SK-N-SH (cell line): Measurements from ENCODE around the gene ZSCAN18. TPM values are rescaled to one million over a fixed set of nuclear protein-coding genes. Genes with fewer than 3 reads are reported as not detected.

Experiments used
- CTCF ChIA-PET: fragments of 300-600, 350-600 bp; formaldehyde crosslinking; extraction: SDS; loops from one replicate; lab custom pipeline; 2021; lab: Yijun Ruan, JAX
- POLR2A ChIA-PET: fragments of 350-600 bp; sonication (Branson Sonifier 250); formaldehyde crosslinking; extraction: SDS; loops from one replicate; lab custom pipeline; 2020; ENCODE audit warnings: antibody characterized with exemption, inconsistent platforms; lab: Yijun Ruan, JAX
- DNase-seq: peaks from one replicate; pipeline ENCODE4 v3.0.0; 2012
- H2AFZ ChIP-seq: fragments of 200-600 bp; sonication (generic); 2 replicates; pipeline ENCODE4 v1.8.1; 2016; ENCODE audit warnings: antibody characterized with exemption, mild to moderate bottlenecking, low read depth
- H3F3A ChIP-seq: fragments of 200-600 bp; sonication (generic); replicated peaks from 2 replicates; pipeline ENCODE3; 2016; ENCODE audit warnings: antibody characterized with exemption, mild to moderate bottlenecking; ENCODE audit not compliant: insufficient read depth
- H3K27ac ChIP-seq, 2 experiments: fragments of 200-500 bp in 1 of 2; fragments of 200-600 bp in 1 of 2; sonication (Bioruptor generic) in 1 of 2; sonication (generic), shearing (Covaris generic) in 1 of 2; 2 replicates each; pipeline versions ENCODE4 v1.5.1 to v1.6.1; 2014 to 2016; ENCODE audit warnings: low read depth in 2 of 2, inconsistent platforms in 1 of 2, low read length in 1 of 2, mild to moderate bottlenecking in 1 of 2, mixed read lengths in 1 of 2
- H3K27me3 ChIP-seq: fragments of 200-600 bp; sonication (generic), shearing (Covaris generic); 2 replicates; pipeline ENCODE4 v1.6.1; 2016; ENCODE audit warnings: mixed run types; ENCODE audit not compliant: insufficient read depth
- H3K36me3 ChIP-seq, 2 experiments: fragments of 200-500 bp in 1 of 2; fragments of 200-600 bp in 1 of 2; sonication (Bioruptor generic) in 1 of 2; sonication (generic) in 1 of 2; replicated peaks in 1 of 2; 2 replicates each; pipeline versions ENCODE3 to v1.5.1; 2014 to 2016; ENCODE audit warnings: low read length in 1 of 2, mild to moderate bottlenecking in 1 of 2; ENCODE audit not compliant: insufficient read depth in 2 of 2, control insufficient read depth in 1 of 2
- H3K4me1 ChIP-seq, 2 experiments: fragments of 200-500 bp in 1 of 2; fragments of 200-600 bp in 1 of 2; sonication (Bioruptor generic) in 1 of 2; sonication (generic), shearing (Covaris generic) in 1 of 2; 2 replicates each; pipeline versions ENCODE4 v1.5.1 to v1.6.1; 2014 to 2016; ENCODE audit warnings: low read depth in 1 of 2, low read length in 1 of 2, mixed run types in 1 of 2; ENCODE audit not compliant: insufficient read depth in 2 of 2, control insufficient read depth in 1 of 2
- H3K4me2 ChIP-seq: fragments of 200-600 bp; sonication (generic), shearing (Covaris generic); 2 replicates; pipeline ENCODE4 v1.6.1; 2017; ENCODE audit warnings: mixed run types
- H3K4me3 ChIP-seq, 2 experiments: fragments of 200-500 bp in 1 of 2; fragments of 200-600 bp in 1 of 2; sonication (Bioruptor generic) in 1 of 2; sonication (generic), shearing (Covaris generic) in 1 of 2; 2 replicates each; pipeline versions ENCODE4 v1.5.1 to v1.8.1; 2014 to 2016; ENCODE audit warnings: low read depth in 2 of 2, inconsistent platforms in 1 of 2, low read length in 1 of 2, mild to moderate bottlenecking in 1 of 2, mixed read lengths in 1 of 2, moderate library complexity in 1 of 2
- H3K79me2 ChIP-seq: fragments of 200-600 bp; sonication (generic); 2 replicates; pipeline ENCODE4 v1.8.1; 2017; ENCODE audit warnings: mild to moderate bottlenecking; ENCODE audit not compliant: insufficient read depth
- H3K9ac ChIP-seq: fragments of 200-600 bp; sonication (generic); 2 replicates; pipeline ENCODE4 v1.6.1; 2017; ENCODE audit warnings: mixed run types
- H3K9me2 ChIP-seq: fragments of 200-600 bp; sonication (generic); 2 replicates; pipeline ENCODE4 v1.6.1; 2017; ENCODE audit warnings: mixed run types
- H3K9me3 ChIP-seq: fragments of 200-600 bp; sonication (generic); 2 replicates; pipeline ENCODE4 v1.6.1; 2017; ENCODE audit warnings: mixed run types, mild to moderate bottlenecking, moderate library complexity
- H4K20me1 ChIP-seq: fragments of 200-600 bp; sonication (generic); 2 replicates; pipeline ENCODE4 v1.6.1; 2017; ENCODE audit warnings: mild to moderate bottlenecking, mixed run types; ENCODE audit not compliant: insufficient read depth
- CHD2 ChIP-seq: fragments of 150-350 bp; IDR thresholded peaks from 2 replicates; pipeline ENCODE4 v1.6.1; 2018; ENCODE audit warnings: low read length; ENCODE audit not compliant: partially characterized antibody
- FOSL2 ChIP-seq: IDR thresholded peaks from 2 replicates; pipeline ENCODE4 v1.4.0; 2012; ENCODE audit warnings: low read depth, mild to moderate bottlenecking, moderate library complexity, borderline replicate concordance
- FOXJ3 ChIP-seq: sonication (generic); formaldehyde crosslinking; IDR thresholded peaks from 2 replicates; pipeline ENCODE4 v1.5.1; 2020; ENCODE audit warnings: mild to moderate bottlenecking, missing genetic modification reagents
- FOXM1 ChIP-seq: IDR thresholded peaks from 2 replicates; pipeline ENCODE4 v1.4.0; 2012; ENCODE audit warnings: low read depth, mild to moderate bottlenecking
- GABPA ChIP-seq: IDR thresholded peaks from 2 replicates; pipeline ENCODE4 v1.4.0; 2012; ENCODE audit warnings: low read depth, mild to moderate bottlenecking
- GATA2 ChIP-seq: sonication (generic); formaldehyde crosslinking; IDR thresholded peaks from 2 replicates; pipeline ENCODE4 v1.5.0; 2020; ENCODE audit warnings: mild to moderate bottlenecking, missing genetic modification reagents
- JUND ChIP-seq: IDR thresholded peaks from 2 replicates; pipeline ENCODE4 v1.4.0; 2012
- MEF2A ChIP-seq: IDR thresholded peaks from 2 replicates; pipeline ENCODE4 v1.4.0; 2012; ENCODE audit warnings: low read depth, borderline replicate concordance
- NFIC ChIP-seq: IDR thresholded peaks from 2 replicates; pipeline ENCODE4 v1.4.0; 2012; ENCODE audit warnings: borderline replicate concordance
- NRF1 ChIP-seq: IDR thresholded peaks from 2 replicates; pipeline ENCODE4 v1.6.1; 2012; ENCODE audit warnings: low read depth, mild to moderate bottlenecking, low read length
- PBX3 ChIP-seq: IDR thresholded peaks from 2 replicates; pipeline ENCODE4; 2012
- RAD21 ChIP-seq: IDR thresholded peaks from 2 replicates; pipeline ENCODE4 v1.6.1; 2012; ENCODE audit warnings: mild to moderate bottlenecking, low read length
- RCOR1 ChIP-seq: fragments of 150-350 bp; IDR thresholded peaks from 2 replicates; pipeline ENCODE4 v1.6.1; 2017; ENCODE audit warnings: antibody characterized with exemption, low read length
- REST ChIP-seq: IDR thresholded peaks from 2 replicates; pipeline ENCODE4 v1.6.1; 2012; ENCODE audit warnings: mild to moderate bottlenecking, low read depth, low read length, moderate library complexity
- RXRA ChIP-seq: IDR thresholded peaks from 2 replicates; pipeline ENCODE4 v1.4.0; 2012; ENCODE audit warnings: low read depth, mild to moderate bottlenecking, borderline replicate concordance
- TAF1 ChIP-seq: IDR thresholded peaks from 2 replicates; pipeline ENCODE4 v1.6.1; 2012; ENCODE audit warnings: low read depth, mild to moderate bottlenecking, low read length, moderate library complexity, borderline replicate concordance
- TCF12 ChIP-seq: IDR thresholded peaks from 2 replicates; pipeline ENCODE4 v1.4.0; 2012
- TEAD4 ChIP-seq: IDR thresholded peaks from 2 replicates; pipeline ENCODE4 v1.4.0; 2012; ENCODE audit warnings: mild to moderate bottlenecking, borderline replicate concordance; ENCODE audit not compliant: insufficient read depth
- YY1 ChIP-seq: IDR thresholded peaks from 2 replicates; pipeline ENCODE4 v1.4.0; 2012; ENCODE audit warnings: low read depth, mild to moderate bottlenecking
- WGBS: methylation state at CpG from one replicate; pipeline ENCODE4 v1.1.6; 2017; ENCODE audit warnings: low lambda C conversion rate; 5-methylcytosine and 5-hydroxymethylcytosine counted together
- polyA plus RNA-seq, 3 experiments: library from polyadenylated mRNA; depleted of rRNA; stranded (reverse); fragments of >200 nt; gene quantifications; 2 replicates each; pipeline ENCODE4 v1.2.3, GENCODE V29; 2012
- TF ChIP-seq, protein P1 (sequence below): fragments of 150-350 bp; IDR thresholded peaks from 2 replicates; pipeline ENCODE4 v1.6.1; 2017; ENCODE audit warnings: antibody characterized with exemption, low read length, low read depth, borderline replicate concordance

ZSCAN18 gene
- polyA plus RNA-seq, 1 of the 3 experiments (the other 2 are of a cell fraction): 26.7 TPM

DNA sequence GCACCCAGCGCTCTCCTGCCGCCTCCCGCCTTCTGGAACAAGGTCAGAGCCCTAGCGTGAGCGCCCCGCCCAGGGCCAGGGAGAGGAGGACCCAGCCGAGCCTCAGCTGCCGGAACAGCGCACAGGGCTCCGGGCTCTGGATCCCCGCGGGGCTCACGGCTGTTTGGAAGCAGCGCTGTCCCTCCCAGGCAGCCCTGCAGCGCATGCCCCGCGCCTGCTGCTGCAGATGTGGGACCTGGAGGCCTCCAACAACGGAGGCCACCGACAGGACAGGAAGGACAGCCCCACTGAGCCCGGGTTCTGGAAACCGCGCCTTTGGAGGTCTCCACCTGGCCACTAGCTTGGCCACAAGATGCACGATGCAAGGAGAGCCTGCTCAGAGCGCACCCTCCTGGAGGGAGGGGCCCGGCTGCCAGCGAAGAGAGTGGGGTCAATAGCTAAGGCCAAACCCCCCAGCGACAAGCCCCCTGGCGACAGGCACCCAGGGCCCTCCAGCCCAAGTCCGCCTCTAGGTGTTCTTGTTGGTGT lies 12.6 kb downstream of the ZSCAN18 start:
- Histone ChIP-seq H3K36me3 (no peaks in the 10 kb centered on the region), H3K9me2 (no peaks in the 10 kb centered on the region), H3K9ac (no peak overlapping the region), H3K4me3 (no peak overlapping the region; a peak in 1 of 4 replicates), H3K4me2 (no peak overlapping the region), H3F3A (no peaks in the 10 kb centered on the region), H4K20me1 (no peaks in the 10 kb centered on the region), H3K79me2 (no peaks in the 10 kb centered on the region), H3K9me3 (no peaks in the 10 kb centered on the region), H3K4me1 (no peaks in the 10 kb centered on the region), H3K27ac (no peak overlapping the region), H3K27me3 (no peaks in the 10 kb centered on the region), H2AFZ (no peak overlapping the region)
- peak; percentile 35 for DNase-seq
- 55% methylated on average over 4 of the region's 29 CpGs for WGBS
- ChIA-PET CTCF (no interaction called here), POLR2A (no interaction called here)
- TF ChIP-seq TCF12: no peak
- TF ChIP-seq TEAD4: no peak
- TF ChIP-seq PBX3: no peak
- TF ChIP-seq FOSL2: no peak
- TF ChIP-seq GABPA: no peak
- no peak for TF ChIP-seq CHD2
- TF ChIP-seq, protein P1, sequence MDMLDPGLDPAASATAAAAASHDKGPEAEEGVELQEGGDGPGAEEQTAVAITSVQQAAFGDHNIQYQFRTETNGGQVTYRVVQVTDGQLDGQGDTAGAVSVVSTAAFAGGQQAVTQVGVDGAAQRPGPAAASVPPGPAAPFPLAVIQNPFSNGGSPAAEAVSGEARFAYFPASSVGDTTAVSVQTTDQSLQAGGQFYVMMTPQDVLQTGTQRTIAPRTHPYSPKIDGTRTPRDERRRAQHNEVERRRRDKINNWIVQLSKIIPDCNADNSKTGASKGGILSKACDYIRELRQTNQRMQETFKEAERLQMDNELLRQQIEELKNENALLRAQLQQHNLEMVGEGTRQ: no peak
- no peak for TF ChIP-seq GATA2 (CRISPR knock-in tag)
- TF ChIP-seq NRF1: no peak
- TF ChIP-seq FOXJ3 (CRISPR knock-in tag): no peak
- TF ChIP-seq MEF2A: no peak
- TF ChIP-seq YY1: no peak
- TF ChIP-seq RAD21: no peak
- TF ChIP-seq TAF1: no peak
- no peak for TF ChIP-seq NFIC
- TF ChIP-seq REST: no peak
- TF ChIP-seq FOXM1: no peak
- TF ChIP-seq RXRA: no peak
- no peak for TF ChIP-seq JUND
- no peak for TF ChIP-seq RCOR1
